Mucosa of descending colon (tissue), 3 donors: ENCODE results near the gene NIT1. TPM values are rescaled to one million over a fixed set of nuclear protein-coding genes. Genes with fewer than 3 reads are reported as not detected.

Experiments
- ATAC-seq: fragments of 200-7000 bp; cut with Tn5 transposase; one replicate; pipeline ENCODE4 v1.9.1; 2020; ENCODE audit warnings: mild to moderate bottlenecking, moderate library complexity
- DNase-seq, 3 donors: peaks; one replicate each; pipeline ENCODE4 v3.0.0-alpha.2; 2020
- H3K36me3 ChIP-seq: fragments of 200-600 bp; one replicate; pipeline ENCODE4 v1.8.0; 2021; ENCODE audit warnings: low read depth, mild to moderate bottlenecking
- H3K4me1 ChIP-seq: fragments of 200-600 bp; one replicate; pipeline ENCODE4 v1.8.0; 2021; ENCODE audit warnings: low read depth, mild to moderate bottlenecking
- H3K4me3 ChIP-seq: fragments of 200-600 bp; one replicate; pipeline ENCODE4 v1.8.0; 2021; ENCODE audit warnings: mild to moderate bottlenecking
- H3K9me3 ChIP-seq: fragments of 200-600 bp; one replicate; pipeline ENCODE4 v1.8.0; 2021; ENCODE audit warnings: mild to moderate bottlenecking
- CTCF ChIP-seq: fragments of 200-600 bp; IDR thresholded peaks from one replicate; pipeline ENCODE4 v1.8.0; 2022; ENCODE audit warnings: antibody characterized with exemption, mild to moderate bottlenecking
- intact Hi-C, 2 donors: fragments of 100-400 bp; cut with DNase I in 1 of 2; cut with micrococcal nuclease in 1 of 2; formaldehyde crosslinking; loops; one replicate each; pipeline versions ENCODE4 v1.11.0 to v1.11.1; 2022; cut with DNase I, micrococcal nuclease
- total RNA-seq, 3 donors: library from RNA; stranded (reverse); fragmentation: NEBNext Ultra II Directional in 2 of 3; extraction: Animal tissue kit (Norgen Biotek cat#: 25700) in 2 of 3; gene quantifications; one replicate each; pipeline versions ENCODE4 v1.2.1 to v1.2.4, GENCODE V29; 2021 to 2023
- donor health status: DM: no; HTN: no; CAD: no; lungs with moderate emphysema.
- donor health status: DM: no; HTN: no; CAD: no.
- donor health status: DM: no; HTN: yes; CAD: no.

Gene NIT1
- total RNA-seq, 3 donors from 2014 or later = 56.7 to 79.7 (median 62.8) TPM

- no peak for TF ChIP-seq CTCF
- H3K36me3 ChIP-seq = no peaks in the 10 kb centered on the region
- H3K4me3 ChIP-seq = no peak overlapping the region
- DNase-seq (no peak), ATAC-seq (no peak)
- intact Hi-C loops = no loop called here
- no peaks in the 10 kb centered on the region for H3K9me3 ChIP-seq
- H3K4me1 ChIP-seq = no peaks in the 10 kb centered on the region
Measured at GRCh38 chr1:161145832-161146231, 27.9 kb downstream of the NIT1 start.

DNA sequence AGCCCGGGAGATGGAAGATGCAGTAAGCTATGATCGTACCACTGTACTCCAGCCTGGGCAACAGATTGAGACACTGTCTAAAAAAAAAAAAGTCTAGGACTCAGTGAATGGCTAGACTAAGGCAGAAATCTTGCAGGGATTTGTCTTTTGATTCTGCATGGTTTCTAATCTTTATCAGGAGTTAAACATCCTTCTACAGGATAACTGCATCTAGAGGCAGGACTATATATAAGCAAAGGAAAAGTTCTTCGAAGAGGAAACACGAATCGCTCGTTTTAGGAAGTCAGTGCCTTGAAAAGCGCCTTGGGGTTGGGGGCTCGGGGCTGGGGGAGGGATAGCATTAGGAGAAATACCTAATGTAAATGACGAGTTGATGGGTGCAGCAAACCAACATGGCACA is 35.3 kb downstream of the NIT1 start:
- DNase-seq (peak in 1 of 3 donors; percentile 15), ATAC-seq (no peak)
- TF ChIP-seq CTCF = no peak
- Histone ChIP-seq H3K9me3 (no peaks in the 10 kb centered on the region), H3K4me3 (peak overlapping the region; percentile 65), H3K36me3 (no peaks in the 10 kb centered on the region), H3K4me1 (peaks cover 14% of the 10 kb centered on the region)
- intact Hi-C loops = no loop called here

DNA sequence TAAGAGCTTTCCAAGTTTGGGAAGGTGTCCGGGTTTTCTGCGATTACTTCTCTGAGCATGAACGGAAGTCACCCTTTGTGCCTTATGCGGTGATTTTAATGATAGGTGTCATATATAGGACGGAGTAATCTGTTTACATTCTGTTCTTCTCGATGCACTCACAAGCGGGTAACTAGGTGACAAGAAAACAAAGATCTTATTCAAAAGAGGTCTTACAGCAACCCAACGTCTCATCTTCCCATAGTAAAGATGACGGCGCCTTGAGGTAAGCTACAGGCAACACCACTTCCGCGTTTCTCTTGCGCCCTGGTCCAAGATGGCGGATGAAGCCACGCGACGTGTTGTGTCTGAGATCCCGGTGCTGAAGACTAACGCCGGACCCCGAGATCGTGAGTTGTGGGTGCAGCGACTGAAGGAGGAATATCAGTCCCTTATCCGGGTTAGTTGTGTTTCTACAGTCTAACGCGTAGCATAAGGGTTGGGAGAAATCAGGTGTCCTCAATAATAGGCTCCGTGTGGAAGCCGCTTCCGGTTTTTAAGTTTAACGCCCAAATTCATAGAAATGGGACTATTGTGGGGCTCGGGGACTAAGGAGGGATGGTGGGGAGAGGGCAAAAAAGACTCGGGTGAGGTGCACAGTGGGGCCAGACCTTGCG is 35.9 kb downstream of the NIT1 start, which contains the start of gene UFC1:
UFC1 (plus strand) TSS at position 297 of the 656 bp plus-strand sequence; CDS start at position 317, 20 bp downstream.
- Histone ChIP-seq H3K4me3 (peak within 1 kb of the TSS; percentile 65), H3K36me3 (no peaks in the 10 kb centered on the region), H3K9me3 (no peaks in the 10 kb centered on the region), H3K4me1 (peaks cover 16% of the 10 kb centered on the region)
- ATAC-seq = peak; percentile 96
- intact Hi-C loops = no loop called here
- TF ChIP-seq CTCF = no peak
- peak; percentile 81 to 87 (median 85) for DNase-seq

- no peak for TF ChIP-seq CTCF
- Histone ChIP-seq H3K36me3 (no peaks in the 10 kb centered on the region), H3K4me1 (peaks cover 28% of the 10 kb centered on the region), H3K9me3 (no peaks in the 10 kb centered on the region), H3K4me3 (no peak overlapping the region)
- DNase-seq (no peak), ATAC-seq (no peak)
- intact Hi-C loops = no loop called here
Measured at GRCh38 chr1:161157867-161158266, 40.0 kb downstream of the NIT1 start.

DNA sequence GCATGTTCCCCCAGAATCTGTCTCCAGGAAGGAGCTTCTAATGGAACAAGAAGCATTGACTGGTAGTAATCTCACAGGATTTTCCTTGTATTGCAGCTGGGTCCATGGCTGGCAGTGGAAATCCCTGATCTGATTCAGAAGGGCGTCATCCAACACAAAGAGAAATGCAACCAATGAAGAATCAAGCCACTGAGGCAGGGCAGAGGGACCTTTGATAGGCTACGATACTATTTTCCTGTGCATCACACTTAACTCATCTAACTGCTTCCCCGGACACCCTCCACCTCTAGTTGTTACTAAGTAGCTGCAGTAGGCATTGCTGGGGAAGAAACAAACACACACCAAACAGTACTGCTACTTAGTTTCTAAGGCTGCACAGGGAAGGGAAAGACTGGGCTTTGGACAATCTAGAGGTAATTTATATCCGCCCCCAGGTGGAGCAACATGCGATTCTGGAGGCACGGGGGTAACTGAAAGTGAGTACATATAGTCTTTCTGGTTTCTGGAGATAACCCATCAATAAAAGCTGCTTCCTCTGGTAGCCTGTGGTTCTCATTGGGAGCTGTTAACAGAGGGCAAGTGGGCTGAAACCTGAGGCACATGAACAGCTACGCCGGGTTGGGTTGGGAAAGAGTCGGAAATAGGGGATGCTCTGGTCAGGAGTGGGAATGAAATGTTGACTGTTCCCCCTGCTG is 40.6 kb downstream of the NIT1 start:
- Histone ChIP-seq H3K36me3 (no peaks in the 10 kb centered on the region), H3K4me3 (no peak overlapping the region)
- DNase-seq = no peak

More for the DNA sequence above, 40.6 kb downstream of the NIT1 start:
- no peak for TF ChIP-seq CTCF
- Histone ChIP-seq H3K4me1 (peaks cover 25% of the 10 kb centered on the region), H3K9me3 (no peaks in the 10 kb centered on the region)
- no peak for ATAC-seq
- intact Hi-C loops = no loop called here
